ENCODE measurements around the gene CMSS1.

CMSS1 gene

GRCh38 chr3:99951701-99952100, 134.0 kb downstream of the CMSS1 start:
- Mint-ChIP-seq H3K27ac (no peak overlapping the region), H3K27me3 (ENCODE audit: low read depth) (peaks cover 4% of the 10 kb centered on the region), H3K4me3 (no peak overlapping the region), H3K4me1 (peaks cover under 1% of the 10 kb centered on the region), H3K9me3 (no peaks in the 10 kb centered on the region), H3K36me3 (ENCODE audit: low read depth) (no peaks in the 10 kb centered on the region)
- TF ChIP-seq CTCF (IDR thresholded peaks at IDR 0.05; ENCODE audit: unreplicated experiment in 3 of 3), result no peak

- peak overlapping the region in 2 of 3 experiments; percentile 41 to 62 for H3K27ac Mint-ChIP-seq
- H3K4me1 Mint-ChIP-seq, result peaks cover 6% of the 10 kb centered on the region
- no peaks in the 10 kb centered on the region for H3K36me3 Mint-ChIP-seq (ENCODE audit: low read depth)
- no peak for TF ChIP-seq CTCF (IDR thresholded peaks at IDR 0.05; ENCODE audit: unreplicated experiment in 3 of 3)
- H3K9me3 Mint-ChIP-seq, result no peaks in the 10 kb centered on the region
- peaks cover 4% of the 10 kb centered on the region for H3K27me3 Mint-ChIP-seq (ENCODE audit: low read depth)
- H3K4me3 Mint-ChIP-seq, result no peak overlapping the region
Measured at GRCh38 chr3:99952306-99952705, 134.6 kb downstream of the CMSS1 start.

- peaks cover 13% of the 10 kb centered on the region for H3K4me1 Mint-ChIP-seq
Measured at GRCh38 chr3:99953596-99953995, 135.9 kb downstream of the CMSS1 start.

GRCh38 chr3:99954914-99955644, 137.4 kb downstream of the CMSS1 start:
- Mint-ChIP-seq H3K36me3 (ENCODE audit: low read depth) (no peaks in the 10 kb centered on the region), H3K4me1 (peaks cover 15% of the 10 kb centered on the region), H3K27me3 (ENCODE audit: low read depth) (peaks cover 4% of the 10 kb centered on the region), H3K4me3 (no peak overlapping the region), H3K27ac (peak overlapping the region; percentile 16 to 80 (median 21)), H3K9me3 (no peaks in the 10 kb centered on the region)
- TF ChIP-seq CTCF (IDR thresholded peaks at IDR 0.05; ENCODE audit: unreplicated experiment in 3 of 3), result no peak

More at GRCh38 chr3:99953596-99953995, 135.9 kb downstream of the CMSS1 start:
- Mint-ChIP-seq H3K27ac (no peak overlapping the region), H3K36me3 (ENCODE audit: low read depth) (no peaks in the 10 kb centered on the region), H3K4me3 (no peak overlapping the region), H3K27me3 (ENCODE audit: low read depth) (peaks cover 4% of the 10 kb centered on the region), H3K9me3 (no peaks in the 10 kb centered on the region)
- TF ChIP-seq CTCF (IDR thresholded peaks at IDR 0.05; ENCODE audit: unreplicated experiment in 3 of 3), result no peak

GRCh38 chr3:99955773-99956562, 138.3 kb downstream of the CMSS1 start:
- H3K27ac Mint-ChIP-seq, result peak overlapping the region in 1 of 3 experiments; percentile 80
- peaks cover 20% of the 10 kb centered on the region for H3K4me1 Mint-ChIP-seq
- peaks cover 4% of the 10 kb centered on the region for H3K27me3 Mint-ChIP-seq (ENCODE audit: low read depth)
- H3K4me3 Mint-ChIP-seq, result no peak overlapping the region
- H3K36me3 Mint-ChIP-seq (ENCODE audit: low read depth), result no peaks in the 10 kb centered on the region
- H3K9me3 Mint-ChIP-seq, result no peaks in the 10 kb centered on the region
- no peak for TF ChIP-seq CTCF (IDR thresholded peaks at IDR 0.05; ENCODE audit: unreplicated experiment in 3 of 3)

All from nephron (organoid).